Nephron (organoid): ENCODE results near the gene ADGRL1.

ENCODE experiments used
- H3K27ac Mint-ChIP-seq, 3 experiments: 2 replicates each; pipeline ENCODE4 v1.8.0; 2020; ENCODE audit warnings: mixed read lengths in 3 of 3, mild to moderate bottlenecking in 2 of 3, moderate library complexity in 1 of 3
- H3K27me3 Mint-ChIP-seq: 2 replicates; pipeline ENCODE4 v1.8.0; 2021; ENCODE audit warnings: low read depth, mild to moderate bottlenecking, moderate library complexity, mixed read lengths
- H3K36me3 Mint-ChIP-seq: 2 replicates; pipeline ENCODE4 v1.8.0; 2020; ENCODE audit warnings: low read depth, mixed read lengths
- H3K4me1 Mint-ChIP-seq: 2 replicates; pipeline ENCODE4 v1.8.0; 2020; ENCODE audit warnings: mixed read lengths
- H3K4me3 Mint-ChIP-seq, 3 experiments: 2 replicates each; pipeline ENCODE4 v1.8.0; 2020; ENCODE audit warnings: mild to moderate bottlenecking in 3 of 3, mixed read lengths in 3 of 3, moderate library complexity in 2 of 3
- H3K9me3 Mint-ChIP-seq: 2 replicates; pipeline ENCODE4 v1.8.0; 2020; ENCODE audit warnings: mixed read lengths
- CTCF ChIP-seq, 3 experiments: fragments of 200-600 bp; sonication (generic); IDR thresholded peaks; one replicate each; pipeline ENCODE4 v1.5.0; 2021; ENCODE audit warnings: antibody characterized with exemption in 3 of 3; ENCODE audit not compliant: unreplicated experiment in 3 of 3

ADGRL1 gene

GRCh38 chr19:14160017-14160703, 45.8 kb downstream of the ADGRL1 start:
- no peaks in the 10 kb centered on the region for H3K27me3 Mint-ChIP-seq
- peaks cover 35% of the 10 kb centered on the region for H3K36me3 Mint-ChIP-seq
- no peaks in the 10 kb centered on the region for H3K9me3 Mint-ChIP-seq
- H3K4me3 Mint-ChIP-seq: no peak overlapping the region
- no peak overlapping the region for H3K27ac Mint-ChIP-seq
- no peak for TF ChIP-seq CTCF (IDR thresholded peaks at IDR 0.05; ENCODE audit: unreplicated experiment in 3 of 3)
- no peaks in the 10 kb centered on the region for H3K4me1 Mint-ChIP-seq

- H3K9me3 Mint-ChIP-seq: no peaks in the 10 kb centered on the region
- H3K36me3 Mint-ChIP-seq: peaks cover 43% of the 10 kb centered on the region
- H3K4me1 Mint-ChIP-seq: no peaks in the 10 kb centered on the region
- no peak overlapping the region for H3K27ac Mint-ChIP-seq
- TF ChIP-seq CTCF (IDR thresholded peaks at IDR 0.05; ENCODE audit: unreplicated experiment in 3 of 3): no peak
- H3K27me3 Mint-ChIP-seq: no peaks in the 10 kb centered on the region
- no peak overlapping the region for H3K4me3 Mint-ChIP-seq
Observed at GRCh38 chr19:14159059-14159458, 46.9 kb downstream of the ADGRL1 start.

DNA sequence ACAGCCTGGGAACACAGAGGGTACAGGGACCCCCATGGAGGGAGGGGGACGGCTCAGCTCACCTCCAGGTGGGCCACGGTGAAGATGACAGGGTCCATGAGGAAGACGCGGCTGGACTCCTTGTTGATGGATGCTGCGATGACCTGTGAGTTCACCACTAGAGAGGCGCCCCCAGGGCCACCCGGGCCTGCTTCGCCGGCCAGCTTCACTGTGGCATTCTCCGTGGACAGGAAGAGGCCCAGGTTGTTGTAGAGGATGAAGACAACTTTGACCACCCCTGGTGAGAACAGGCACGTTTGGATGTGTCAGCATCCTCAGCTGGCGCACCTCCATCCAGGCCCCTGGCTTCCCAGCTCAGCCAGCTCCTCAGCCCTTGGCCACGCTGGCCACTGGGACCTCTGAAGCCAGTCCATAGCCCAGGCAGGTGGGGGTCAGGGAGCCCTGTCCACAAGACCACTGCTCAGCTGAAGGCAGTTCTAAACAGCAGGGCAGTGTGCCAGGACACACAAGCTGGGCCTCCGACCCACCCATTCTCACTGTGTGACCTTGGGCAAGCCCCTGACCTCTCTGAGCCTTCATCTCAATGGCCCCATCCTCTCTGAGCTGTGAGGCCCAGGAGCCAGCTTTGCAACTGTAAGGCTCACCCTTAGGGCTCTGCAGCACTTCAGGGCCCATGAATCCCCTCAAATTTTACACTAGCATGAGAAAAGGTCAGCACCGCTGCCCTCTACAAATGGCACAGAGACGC, 47.5 kb downstream of the ADGRL1 start:
- TF ChIP-seq CTCF (IDR thresholded peaks at IDR 0.05; ENCODE audit: unreplicated experiment in 3 of 3): no peak
- peaks cover 43% of the 10 kb centered on the region for H3K36me3 Mint-ChIP-seq
- H3K9me3 Mint-ChIP-seq: no peaks in the 10 kb centered on the region
- H3K27me3 Mint-ChIP-seq: no peaks in the 10 kb centered on the region
- no peaks in the 10 kb centered on the region for H3K4me1 Mint-ChIP-seq
- H3K27ac Mint-ChIP-seq: no peak overlapping the region
- H3K4me3 Mint-ChIP-seq: no peak overlapping the region

DNA sequence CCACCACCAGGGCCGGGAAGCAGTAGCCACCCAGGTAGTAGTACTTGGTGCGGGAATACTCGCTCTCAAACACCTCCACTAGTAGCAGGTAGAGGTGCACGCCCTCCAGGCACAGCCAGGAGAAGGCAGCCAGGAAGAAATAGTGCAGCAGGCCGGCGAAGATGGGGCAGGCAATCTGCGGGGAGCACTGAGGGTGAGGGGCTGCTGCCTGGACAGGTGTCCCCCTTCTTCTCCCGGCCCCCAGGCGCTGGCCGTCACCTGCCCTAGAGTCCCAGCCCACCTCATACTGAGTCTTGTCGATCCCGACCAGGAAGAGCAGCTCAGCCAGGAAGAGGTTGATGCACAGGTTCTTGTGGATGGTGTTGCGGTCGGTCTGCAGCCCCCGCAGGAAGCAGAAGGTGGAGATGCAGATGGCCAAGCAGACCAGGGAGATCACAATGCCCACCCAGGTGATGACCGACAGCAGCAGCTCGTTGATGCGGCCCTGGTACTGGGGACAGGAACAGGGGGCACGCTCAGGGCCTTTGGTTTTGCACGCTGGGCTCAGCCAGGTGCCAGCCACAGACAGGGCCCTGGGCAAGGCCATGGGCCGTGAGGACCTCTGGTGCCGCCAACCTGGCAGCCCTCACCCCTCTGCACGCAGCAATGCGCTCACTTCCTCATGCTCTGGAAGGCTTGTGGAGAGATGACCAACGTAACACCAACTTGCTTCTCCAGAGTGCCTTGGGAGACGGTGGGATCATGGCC, 48.8 kb downstream of the ADGRL1 start:
- Mint-ChIP-seq H3K4me3 (no peak overlapping the region), H3K27ac (no peak overlapping the region), H3K27me3 (no peaks in the 10 kb centered on the region), H3K4me1 (no peaks in the 10 kb centered on the region), H3K36me3 (peaks cover 41% of the 10 kb centered on the region), H3K9me3 (no peaks in the 10 kb centered on the region)
- no peak for TF ChIP-seq CTCF (IDR thresholded peaks at IDR 0.05; ENCODE audit: unreplicated experiment in 3 of 3)

DNA sequence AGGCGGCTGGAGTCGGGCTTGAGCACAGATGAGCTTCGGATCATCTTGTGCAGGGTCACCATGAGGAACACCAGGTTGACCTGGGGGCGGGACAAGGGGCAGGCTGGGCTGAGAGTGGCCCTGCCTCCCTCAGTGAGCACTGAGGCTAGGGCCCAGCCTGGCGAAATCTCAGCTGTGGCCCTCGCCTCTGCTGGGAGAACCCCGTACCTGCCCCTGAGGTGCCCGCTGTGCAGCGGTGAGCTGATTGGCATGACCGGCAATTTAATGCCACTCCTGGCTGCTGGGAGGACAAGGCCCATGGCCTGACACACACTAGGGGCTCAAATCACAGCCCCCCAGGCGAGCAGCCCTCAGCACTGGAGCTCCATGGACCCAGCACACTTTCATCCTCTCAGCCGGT, 49.8 kb downstream of the ADGRL1 start:
- TF ChIP-seq CTCF (IDR thresholded peaks at IDR 0.05; ENCODE audit: unreplicated experiment in 3 of 3): no peak
- Mint-ChIP-seq H3K27ac (no peak overlapping the region), H3K4me1 (no peaks in the 10 kb centered on the region), H3K4me3 (no peak overlapping the region), H3K9me3 (no peaks in the 10 kb centered on the region), H3K36me3 (peaks cover 45% of the 10 kb centered on the region), H3K27me3 (no peaks in the 10 kb centered on the region)
